Stimulated activated CD4-positive, alpha-beta T cell treated with anti-CD3 and anti-CD28 coated beads, Interleukin-12 subunit alpha, Interleukin-12 subunit beta, amount 100 ng/mL, for 48 hours (primary cell): ENCODE results near the gene CARMIL1.
"Not testable (repeated sequence)": the region's sequence is repeated elsewhere in the genome, so short reads cannot be mapped to it uniquely, and the experiment has no call there.

Experiments
- DNase-seq, 3 donors: peaks; one replicate each; pipeline ENCODE4 v3.0.0-alpha.2; 2020; ENCODE audit warnings: low read depth in 2 of 3, low spot score in 1 of 3

The CARMIL1 gene

DNA sequence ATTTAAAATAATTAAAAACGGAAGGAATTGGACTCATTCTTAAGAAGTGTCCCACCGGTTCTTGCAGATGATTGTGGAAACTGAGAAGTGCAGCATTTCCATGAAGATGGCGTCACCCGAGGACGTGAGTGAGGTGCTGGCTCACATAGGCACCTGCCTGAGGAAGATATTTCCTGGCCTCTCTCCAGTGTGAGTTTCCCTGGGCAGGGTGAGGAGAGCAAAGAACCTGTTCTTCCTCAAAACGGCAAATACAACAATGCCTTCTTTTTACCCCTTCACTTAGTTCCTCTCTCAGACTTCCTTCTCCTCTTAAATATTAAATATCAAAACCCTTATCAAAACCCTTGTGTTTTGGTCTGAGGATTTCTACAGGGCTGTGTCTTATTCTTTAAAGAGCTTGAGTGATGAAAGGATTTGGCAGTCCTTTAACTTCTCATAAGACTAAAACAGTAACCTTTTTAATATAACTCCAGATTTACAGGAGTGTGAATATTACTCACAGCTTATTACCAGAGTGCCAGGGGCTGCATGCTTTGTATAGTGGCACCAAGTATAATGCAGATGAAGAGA, 156.3 kb downstream of the CARMIL1 start:
- no peak for DNase-seq

- no peak for DNase-seq
Measured at GRCh38 chr6:25436760-25437159, 157.6 kb downstream of the CARMIL1 start.

GRCh38 chr6:25439368-25439767, 160.2 kb downstream of the CARMIL1 start:
- DNase-seq: no peak

GRCh38 chr6:25441663-25442270, 162.6 kb downstream of the CARMIL1 start:
- no peak for DNase-seq

DNA sequence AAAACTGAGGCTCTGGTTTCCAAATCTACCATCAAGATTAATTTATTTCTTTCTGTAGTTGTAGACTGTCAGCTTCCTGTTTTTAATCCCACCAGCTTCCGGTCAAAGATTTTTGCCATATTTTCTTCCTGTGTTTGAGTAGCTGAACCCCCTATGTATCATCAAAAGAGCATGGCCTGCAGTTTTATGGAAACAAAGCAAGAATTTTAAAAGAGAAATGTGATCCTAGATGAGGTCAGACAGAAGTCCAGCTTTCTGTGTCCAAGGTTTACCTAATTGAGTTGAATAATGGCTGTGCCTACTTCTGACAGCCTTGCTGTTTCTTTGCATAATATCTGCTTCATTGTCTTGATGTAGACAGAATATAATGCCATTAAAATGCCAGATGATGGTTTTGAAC, 163.7 kb downstream of the CARMIL1 start:
- no peak for DNase-seq

- not testable (repeated sequence) for DNase-seq
Measured at GRCh38 chr6:25444521-25444920, 165.3 kb downstream of the CARMIL1 start.

DNA sequence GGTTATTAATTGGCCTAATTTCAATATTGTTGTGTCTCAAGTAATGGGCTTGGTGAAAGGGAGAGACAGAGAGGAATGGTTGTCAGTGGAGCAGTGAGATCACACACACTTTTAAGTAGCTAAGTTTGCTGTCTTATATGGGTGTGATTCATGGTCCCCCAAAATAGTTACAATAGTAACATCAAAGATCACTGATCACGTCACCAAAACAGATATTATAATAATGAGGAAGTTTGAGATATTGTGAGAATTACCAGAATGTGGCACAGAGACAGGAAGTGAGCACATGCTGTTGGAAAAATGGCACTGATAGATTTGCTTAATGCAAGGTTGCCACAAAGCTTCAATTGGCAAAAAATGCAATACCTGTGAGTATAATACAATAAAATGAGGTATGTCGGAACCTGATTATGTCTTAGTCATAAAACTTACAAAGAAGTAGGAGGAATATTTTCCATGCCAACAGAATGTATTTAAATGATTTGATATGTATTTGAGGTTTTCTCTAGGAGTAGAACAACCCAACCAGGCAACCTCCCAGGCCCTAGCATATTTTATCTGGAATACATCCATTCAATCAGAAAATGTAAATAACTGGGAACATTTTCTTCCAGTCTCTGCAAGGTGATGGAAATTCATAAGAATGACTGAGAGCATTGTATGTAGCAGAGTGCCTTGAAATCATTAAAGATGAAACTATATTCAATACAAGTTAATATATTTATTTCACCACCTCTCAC, 167.8 kb downstream of the CARMIL1 start:
- no peak for DNase-seq

GRCh38 chr6:25447570-25447929, 168.4 kb downstream of the CARMIL1 start:
- no peak for DNase-seq

DNA sequence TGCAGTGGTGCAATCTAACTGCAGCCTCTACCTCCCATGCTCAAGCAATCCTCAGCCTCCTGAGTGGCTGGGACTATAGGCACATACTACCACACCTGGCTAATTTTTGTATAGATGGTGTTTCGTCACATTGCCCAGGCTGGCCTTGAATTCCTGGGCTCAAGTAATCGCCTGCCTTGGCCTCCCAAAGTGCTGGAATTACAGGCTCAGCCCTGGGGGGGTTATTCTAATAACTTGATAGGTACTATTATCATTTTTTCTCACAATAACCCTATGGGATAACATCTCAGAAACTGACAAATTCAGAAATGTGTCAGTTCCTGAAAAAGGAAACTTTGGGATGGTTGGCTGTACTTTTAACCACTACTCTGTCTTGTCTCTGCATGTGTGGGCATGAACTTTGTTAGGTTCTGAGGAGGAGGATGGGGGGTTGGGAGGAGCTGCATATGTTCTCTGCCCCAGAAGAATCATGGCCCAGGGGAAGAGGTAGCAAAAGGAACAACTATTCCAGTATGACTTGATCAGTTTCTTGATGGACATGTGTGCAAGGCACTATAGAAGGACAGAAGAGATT, 169.9 kb downstream of the CARMIL1 start:
- DNase-seq: no peak

GRCh38 chr6:25449774-25450173, 170.6 kb downstream of the CARMIL1 start:
- DNase-seq: no peak

DNA sequence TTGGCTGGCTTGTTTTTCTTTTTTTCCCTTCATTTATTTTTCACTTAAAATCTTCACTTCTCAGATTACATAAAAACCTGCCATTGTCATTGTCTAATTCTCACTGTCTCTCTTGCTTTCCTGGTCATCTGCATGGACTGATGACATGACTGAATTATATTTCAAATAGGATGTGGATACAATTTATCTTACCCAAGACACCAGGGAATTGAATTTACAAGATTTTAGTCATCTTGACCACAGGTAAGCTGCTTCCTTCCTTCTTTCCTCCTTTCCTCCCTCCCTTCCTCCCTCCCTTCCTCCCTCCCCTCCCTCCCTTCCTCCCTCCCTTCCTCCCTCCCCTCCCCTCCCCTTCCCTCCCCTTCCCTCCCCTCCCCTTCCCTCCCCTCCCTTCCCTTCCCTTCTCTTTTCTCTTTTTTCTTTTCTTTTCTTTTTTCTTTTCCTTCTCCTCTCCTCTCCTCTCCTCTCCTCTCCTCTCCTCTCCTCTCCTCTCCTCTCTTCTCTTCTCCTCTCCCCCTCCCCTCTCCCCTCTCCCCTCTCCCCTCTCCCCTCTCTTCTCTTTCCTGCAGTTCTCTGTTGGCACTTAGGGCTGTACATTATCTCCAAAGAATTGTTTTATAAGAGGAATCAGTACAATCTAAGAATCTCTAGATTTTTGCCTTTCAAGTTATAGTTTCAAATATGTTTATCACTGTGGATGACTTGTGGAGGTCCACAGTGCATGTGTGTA, 171.5 kb downstream of the CARMIL1 start:
- no peak for DNase-seq

DNA sequence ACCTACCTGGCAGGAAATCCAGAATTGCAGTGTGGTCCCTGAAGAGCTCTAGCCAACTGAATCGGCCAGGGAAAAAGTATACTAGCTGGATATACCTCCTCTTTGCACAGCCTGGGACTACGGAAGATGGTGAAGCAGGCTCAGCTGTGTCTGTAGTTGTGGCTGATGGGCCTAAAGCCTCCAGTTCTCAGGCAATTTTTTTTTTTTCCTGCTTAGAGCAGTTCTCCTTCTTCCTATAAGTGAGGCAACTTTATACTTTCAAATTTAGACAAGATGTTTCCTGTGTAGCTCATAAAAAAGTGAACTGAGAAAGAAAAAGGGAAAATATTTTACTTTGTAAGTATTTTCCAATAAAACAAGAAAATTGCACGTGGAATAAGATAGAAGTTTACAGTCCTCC, 172.9 kb downstream of the CARMIL1 start:
- no peak for DNase-seq

- DNase-seq: no peak
Measured at GRCh38 chr6:25453288-25453687, 174.1 kb downstream of the CARMIL1 start.

GRCh38 chr6:25454136-25454535, 175.0 kb downstream of the CARMIL1 start:
- DNase-seq: no peak

- no peak for DNase-seq
Measured at GRCh38 chr6:25456249-25457040, 177.3 kb downstream of the CARMIL1 start.

- DNase-seq: no peak
Measured at GRCh38 chr6:25457516-25457915, 178.3 kb downstream of the CARMIL1 start.

DNA sequence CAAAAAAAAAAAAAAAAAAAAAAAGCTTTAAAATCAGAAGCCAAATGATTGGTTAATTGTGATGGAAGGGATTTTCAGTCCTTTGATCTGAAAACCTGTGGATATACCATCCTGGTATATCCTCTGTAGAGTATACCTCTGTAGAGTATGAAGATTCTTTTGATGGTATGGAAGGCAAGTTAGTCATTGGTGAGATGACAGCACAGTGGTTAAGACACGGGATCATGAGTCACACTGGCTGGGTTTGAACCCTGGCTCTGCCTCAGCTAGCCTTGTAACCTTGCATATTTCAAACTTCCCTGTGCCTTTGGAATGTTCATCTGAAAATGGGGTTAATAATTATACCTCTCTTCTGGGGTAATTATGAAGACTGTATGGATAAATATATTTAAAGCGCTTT, 179.3 kb downstream of the CARMIL1 start:
- DNase-seq: peak in 1 of 3 donors; percentile 3

- no peak for DNase-seq
Measured at GRCh38 chr6:25462235-25462897, 183.2 kb downstream of the CARMIL1 start.

DNA sequence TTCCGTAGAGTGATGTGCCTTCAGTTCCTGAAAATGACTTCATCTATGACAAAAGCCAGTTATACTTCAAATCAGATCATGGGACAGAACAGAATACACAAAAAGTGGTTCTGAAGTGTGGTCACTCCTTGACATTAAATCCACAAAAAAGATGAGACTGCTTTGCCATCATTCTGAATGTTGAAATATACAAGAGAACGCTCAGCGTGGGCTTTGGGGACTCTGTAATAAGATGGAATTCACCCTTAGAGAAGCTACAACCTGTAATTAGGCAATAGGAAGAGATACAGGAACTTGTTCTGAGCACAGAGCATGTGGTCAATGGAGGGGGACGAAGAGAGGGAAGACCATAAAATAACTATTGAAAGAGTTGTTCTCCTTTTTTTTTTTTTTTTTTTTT, 184.3 kb downstream of the CARMIL1 start:
- no peak for DNase-seq

DNA sequence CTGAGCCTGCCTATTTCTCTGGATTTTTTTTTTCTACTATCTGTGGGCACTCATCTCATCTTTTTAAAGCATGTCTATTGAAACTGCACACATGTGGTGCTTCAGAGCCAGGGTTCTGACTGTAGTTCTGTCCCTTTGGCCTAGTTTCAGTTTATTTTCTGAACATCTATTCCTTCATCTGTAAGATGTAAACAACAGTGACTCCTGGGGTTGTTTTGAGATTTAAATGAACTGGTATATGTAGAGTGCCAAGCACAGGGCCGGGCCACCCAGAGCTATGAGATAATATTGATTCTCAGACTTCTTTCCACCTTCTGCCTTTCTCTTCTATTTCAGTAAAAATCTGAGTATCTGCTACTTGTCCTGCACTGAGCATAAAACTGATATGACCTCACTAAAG, 185.1 kb downstream of the CARMIL1 start:
- no peak for DNase-seq
